ENCODE measurements around the gene PNKP. TPM values are rescaled to one million over a fixed set of nuclear protein-coding genes. Genes with fewer than 3 reads are reported as not detected.

PNKP gene
- total RNA-seq, 1 donor from 2014 or later = 66.6 TPM

DNA sequence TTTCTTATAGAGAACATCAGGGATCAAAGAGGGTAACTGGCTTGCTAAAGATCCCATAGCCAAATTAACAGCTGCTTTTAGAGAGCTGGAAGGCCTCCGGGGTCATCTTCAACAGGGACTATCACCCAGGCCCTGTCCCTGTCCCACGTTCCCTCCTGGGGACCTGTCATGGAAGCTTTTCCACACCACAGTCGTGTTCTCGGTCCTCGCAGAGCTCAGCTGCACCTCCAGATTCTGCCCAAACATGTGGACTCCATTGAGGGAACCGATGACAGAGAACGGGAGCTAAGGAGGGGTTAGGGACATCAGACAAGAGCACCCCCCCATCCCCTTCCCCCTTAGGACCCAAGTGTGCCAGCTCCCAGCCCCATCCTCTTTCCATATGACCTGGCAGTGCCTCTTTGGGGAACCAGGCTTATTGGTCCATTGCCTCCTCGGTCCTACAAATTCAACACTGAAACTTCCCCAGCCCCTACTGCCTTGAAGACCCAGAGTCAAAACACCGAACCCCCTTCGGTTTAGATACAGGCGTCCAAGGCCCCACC, 54.9 kb downstream of the PNKP start:
- intact Hi-C loops (cut with DNase I) = no loop called here
- no peak for DNase-seq (ENCODE audit: low spot score)

DNA sequence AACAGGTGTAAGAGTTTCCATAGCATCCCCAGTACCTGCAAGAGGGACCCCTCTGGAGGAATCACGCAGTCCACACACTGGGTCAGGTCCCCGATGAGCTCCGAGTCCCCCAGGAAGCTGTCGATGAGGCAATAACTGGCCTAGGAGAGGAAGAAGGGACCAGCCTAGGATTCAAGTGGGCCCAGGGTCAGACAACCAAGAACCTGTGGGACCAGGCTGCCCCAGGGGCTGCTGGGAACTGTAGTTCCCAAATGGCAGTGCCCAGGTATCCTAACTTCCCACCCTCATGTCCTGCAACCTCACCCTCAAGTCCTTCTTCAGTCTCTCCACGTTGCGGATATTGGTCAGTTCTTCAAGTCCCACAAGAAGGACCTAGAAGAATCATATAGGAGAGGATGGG, 56.0 kb downstream of the PNKP start:
- DNase-seq (ENCODE audit: low spot score) (no peak), ATAC-seq (no peak)
- intact Hi-C loops (cut with DNase I) = no loop called here

More for the DNA sequence above, 54.9 kb downstream of the PNKP start:
- no peak for ATAC-seq

Small RNA genes within 50 kb of the gene (microRNA-seq; reads per million reads assigned to microRNA genes)
- not detected for gene MIR4749
- not detected for gene MIR4750
- gene MIR6800 = not detected

Other genes starting within 250 kb of the PNKP start
- 135 TPM for gene RRAS, start 227.4 kb downstream of the PNKP start, total RNA-seq
- gene SCAF1, start 225.4 kb downstream of the PNKP start, total RNA-seq = 65.5 TPM
- gene IRF3, start 201.7 kb downstream of the PNKP start, total RNA-seq = 76.7 TPM
- gene BCL2L12, start 201.6 kb downstream of the PNKP start, total RNA-seq = 11.5 TPM
- gene PRMT1, start 190.3 kb downstream of the PNKP start, total RNA-seq = 103 TPM
- 3.7 TPM for gene ADM5, start 178.0 kb downstream of the PNKP start, total RNA-seq
- 5.9 TPM for gene CPT1C, start 176.5 kb downstream of the PNKP start, total RNA-seq
- gene TSKS, start 104.3 kb downstream of the PNKP start, total RNA-seq = 0.85 TPM
- 74.3 TPM for gene AP2A1, start 100.6 kb downstream of the PNKP start, total RNA-seq
- 26.4 TPM for gene FUZ, start 54.3 kb downstream of the PNKP start, total RNA-seq
- gene MED25, start 49.3 kb downstream of the PNKP start, total RNA-seq = 39.7 TPM
- 143 TPM for gene PTOV1, start 16.4 kb downstream of the PNKP start, total RNA-seq
- 36.6 TPM for gene AKT1S1, start 9.8 kb upstream of the PNKP start, total RNA-seq
- 64.8 TPM for gene TBC1D17, start 10.1 kb upstream of the PNKP start, total RNA-seq
- 4.6 TPM for gene IL4I1, start 29.3 kb upstream of the PNKP start, total RNA-seq
- gene ATF5, start 61.6 kb upstream of the PNKP start, total RNA-seq = 26.0 TPM
- 37.4 TPM for gene NUP62, start 61.9 kb upstream of the PNKP start, total RNA-seq
- 1.6 TPM for gene SIGLEC11, start 93.6 kb upstream of the PNKP start, total RNA-seq
- gene VRK3, start 157.8 kb upstream of the PNKP start, total RNA-seq = 42.4 TPM
- gene ZNF473, start 158.4 kb upstream of the PNKP start, total RNA-seq = 9.0 TPM